Posterior cingulate gyrus (tissue), 11 donors: ENCODE data around the gene OVCH1.

Source experiments
- DNase-seq, 10 donors: peaks; one replicate each; pipeline versions ENCODE4 v3.0.0 to v3.0.0-alpha.2; 2020 to 2021; ENCODE audit warnings: mixed read lengths in 3 of 10
- intact Hi-C: fragments of 100-400 bp; cut with DNase I; formaldehyde crosslinking; loops from one replicate; pipeline ENCODE4 v1.15.1; 2023

OVCH1 gene

GRCh38 chr12:29497588-29497987 is at the start of gene OVCH1:
Gene OVCH1, minus strand, starts transcription at chr12:29497686. Its CDS starts 0 bp downstream, at chr12:29497686.
- intact Hi-C loops, result no loop called here
- peak in 1 of 10 donors; percentile 59 for DNase-seq

- intact Hi-C loops, result no loop called here
- DNase-seq, result no peak
Observed at GRCh38 chr12:29547151-29547632, 49.7 kb upstream of the OVCH1 start.

- DNase-seq, result no peak
- intact Hi-C loops, result no loop called here
Observed at GRCh38 chr12:29546000-29546399, 48.5 kb upstream of the OVCH1 start.

GRCh38 chr12:29545102-29545467 is 47.6 kb upstream of the OVCH1 start:
- DNase-seq, result no peak
- intact Hi-C loops, result no loop called here

- intact Hi-C loops, result no loop called here
- DNase-seq, result peak in 1 of 10 donors; percentile 46
Observed at GRCh38 chr12:29544428-29545101, 47.1 kb upstream of the OVCH1 start.

GRCh38 chr12:29543036-29543435 is 45.5 kb upstream of the OVCH1 start:
- intact Hi-C loops, result no loop called here
- no peak for DNase-seq

- intact Hi-C loops, result no loop called here
- DNase-seq, result no peak
Observed at GRCh38 chr12:29537298-29537697, 39.8 kb upstream of the OVCH1 start.

- no peak for DNase-seq
- intact Hi-C loops, result no loop called here
Observed at GRCh38 chr12:29534935-29535334, 37.4 kb upstream of the OVCH1 start.

GRCh38 chr12:29533815-29534489 is 36.5 kb upstream of the OVCH1 start:
- no peak for DNase-seq
- intact Hi-C loops, result no loop called here

GRCh38 chr12:29531471-29531870 is 34.0 kb upstream of the OVCH1 start:
- DNase-seq, result no peak
- intact Hi-C loops, result no loop called here

GRCh38 chr12:29530436-29530835 is 33.0 kb upstream of the OVCH1 start:
- no peak for DNase-seq
- intact Hi-C loops, result no loop called here

GRCh38 chr12:29528161-29528560 is 30.7 kb upstream of the OVCH1 start:
- no peak for DNase-seq
- intact Hi-C loops, result loop anchor here (10.0 kb wide), 1 partner anchor 987 kb away; no protein-coding TSS in a partner anchor

- intact Hi-C loops, result loop anchor here (10.0 kb wide), 1 partner anchor 993 kb away; no protein-coding TSS in a partner anchor
Observed at GRCh38 chr12:29521951-29522350, 24.5 kb upstream of the OVCH1 start.

GRCh38 chr12:29519585-29520182 is 22.2 kb upstream of the OVCH1 start:
- intact Hi-C loops, result loop anchor here (5.0 to 10.0 kb wide), 2 partner anchors 212 to 995 kb away; no protein-coding TSS in a partner anchor
- DNase-seq, result peak in 2 of 10 donors; percentile 19 to 24

More at GRCh38 chr12:29521951-29522350, 24.5 kb upstream of the OVCH1 start:
- DNase-seq, result no peak

GRCh38 chr12:29518407-29518806 is 20.9 kb upstream of the OVCH1 start:
- intact Hi-C loops, result loop anchor here (5.0 kb wide), 1 partner anchor 211 kb away; no protein-coding TSS in a partner anchor
- DNase-seq, result no peak

- DNase-seq, result peak in 9 of 10 donors; percentile 11 to 85 (median 32)
- intact Hi-C loops, result loop anchor here (5.0 kb wide), 1 partner anchor 210 kb away; no protein-coding TSS in a partner anchor
Observed at GRCh38 chr12:29517264-29517663, 19.8 kb upstream of the OVCH1 start.

- intact Hi-C loops, result loop anchor here (5.0 kb wide), 1 partner anchor 209 kb away; no protein-coding TSS in a partner anchor
- DNase-seq, result no peak
Observed at GRCh38 chr12:29516431-29516875, 19.0 kb upstream of the OVCH1 start.

GRCh38 chr12:29510591-29511185 is 13.2 kb upstream of the OVCH1 start:
- intact Hi-C loops, result no loop called here
- DNase-seq, result no peak

GRCh38 chr12:29509503-29509902 is 12.0 kb upstream of the OVCH1 start:
- intact Hi-C loops, result no loop called here
- no peak for DNase-seq

GRCh38 chr12:29508949-29509348 is 11.5 kb upstream of the OVCH1 start:
- intact Hi-C loops, result no loop called here
- DNase-seq, result no peak

GRCh38 chr12:29505122-29505521 is 7.6 kb upstream of the OVCH1 start:
- DNase-seq, result no peak
- intact Hi-C loops, result no loop called here
